ENCODE results near the gene FCHSD2. TPM values are rescaled to one million over a fixed set of nuclear protein-coding genes. Genes with fewer than 3 reads are reported as not detected.
A peak's percentile ranks its signal among the peaks of the same experiment; 100 is the strongest.

The FCHSD2 gene
- total and polyA plus RNA-seq, 4 donors, result 7.6 to 18.7 (median 9.9) TPM

DNA sequence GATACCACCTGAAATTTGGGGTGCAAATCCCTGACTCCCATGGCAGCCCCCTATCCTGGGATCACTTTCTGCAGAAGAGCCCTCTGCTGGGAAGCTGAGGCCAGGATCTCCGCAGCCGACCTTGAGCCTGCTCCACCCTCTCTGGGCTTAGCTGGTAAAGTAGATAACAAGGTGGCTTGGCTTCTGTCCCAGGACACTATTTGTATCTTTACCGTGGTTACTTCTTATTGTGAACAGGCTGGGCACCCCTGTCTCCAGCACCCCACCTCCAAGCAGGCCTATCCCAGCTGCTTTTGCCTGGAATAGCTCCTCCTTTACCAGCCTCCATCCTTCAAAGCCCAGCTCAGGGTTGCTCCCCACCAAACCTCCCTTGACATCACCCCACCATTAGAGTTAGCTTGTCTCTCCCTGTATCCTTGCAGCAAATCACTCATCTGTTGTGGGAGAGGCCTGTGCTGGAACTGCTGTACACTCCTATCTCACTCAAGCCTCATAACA lies 40.8 kb upstream of the FCHSD2 start:
- TF ChIP-seq RAD21 (IDR thresholded peaks at IDR 0.05) (peak in 1 of 2 donors; percentile 8), RXRA (IDR thresholded peaks at IDR 0.05) (no peak)
- Histone ChIP-seq H3K36me3 (ENCODE audit: control insufficient read depth in 4 of 4, insufficient read depth in 3 of 4, low read depth in 1 of 4, low read length in 3 of 4) (no peaks in the 10 kb centered on the region), H3K4me3 (ENCODE audit: low read depth in 1 of 3, low read length in 3 of 3) (no peak overlapping the region), H3K27me3 (ENCODE audit: control insufficient read depth in 4 of 4, insufficient read depth in 4 of 4, low read length in 3 of 4) (no peaks in the 10 kb centered on the region), H3K4me1 (ENCODE audit: control insufficient read depth in 4 of 4, insufficient read depth in 4 of 4, low read length in 3 of 4) (peaks cover 0 to 4% (median under 1%) of the 10 kb centered on the region in 4 donors), H3K27ac (ENCODE audit: low read depth in 1 of 2, low read length in 2 of 2) (no peak overlapping the region), H3K9me3 (ENCODE audit: control insufficient read depth in 4 of 4, low read length in 3 of 4) (no peaks in the 10 kb centered on the region), H3K9ac (ENCODE audit: low read depth in 1 of 2, low read length in 2 of 2) (no peak overlapping the region)
- WGBS, result 32% methylated on average over 3 of the region's 3 CpGs
- peak; percentile 74 for DNase-seq (ENCODE audit: low spot score)

DNA sequence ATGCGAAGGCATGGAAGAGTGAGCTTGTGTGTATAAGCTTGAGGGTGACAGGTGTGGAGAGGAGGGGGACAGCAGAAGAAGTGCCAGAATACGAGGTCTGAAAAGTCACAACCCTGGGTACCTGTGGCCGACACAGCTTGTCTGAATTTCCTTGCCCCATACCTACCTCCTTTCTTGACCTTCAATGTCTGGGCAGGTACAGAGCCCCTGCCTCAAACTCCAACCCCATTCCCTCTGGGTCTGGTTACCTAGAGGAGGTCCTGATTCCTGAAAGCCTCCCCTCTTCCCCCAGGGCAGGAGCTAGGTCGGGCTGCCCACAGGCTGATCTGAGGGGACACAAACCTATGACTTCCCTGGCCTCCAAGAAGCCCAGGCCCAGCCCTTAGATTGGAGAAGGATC lies 36.6 kb upstream of the FCHSD2 start:
- Histone ChIP-seq H3K4me3 (ENCODE audit: low read depth in 1 of 3, low read length in 3 of 3) (no peak overlapping the region), H3K4me1 (ENCODE audit: control insufficient read depth in 4 of 4, insufficient read depth in 4 of 4, low read length in 3 of 4) (peaks cover 7 to 25% (median 16%) of the 10 kb centered on the region in 4 donors), H3K36me3 (ENCODE audit: control insufficient read depth in 4 of 4, insufficient read depth in 3 of 4, low read depth in 1 of 4, low read length in 3 of 4) (no peaks in the 10 kb centered on the region), H3K9ac (ENCODE audit: low read depth in 1 of 2, low read length in 2 of 2) (no peak overlapping the region), H3K27ac (ENCODE audit: low read depth in 1 of 2, low read length in 2 of 2) (no peak overlapping the region), H3K27me3 (ENCODE audit: control insufficient read depth in 4 of 4, insufficient read depth in 4 of 4, low read length in 3 of 4) (no peaks in the 10 kb centered on the region), H3K9me3 (ENCODE audit: control insufficient read depth in 4 of 4, low read length in 3 of 4) (no peaks in the 10 kb centered on the region)
- WGBS, result 95% methylated on average over 4 of the region's 4 CpGs
- TF ChIP-seq, protein P1, sequence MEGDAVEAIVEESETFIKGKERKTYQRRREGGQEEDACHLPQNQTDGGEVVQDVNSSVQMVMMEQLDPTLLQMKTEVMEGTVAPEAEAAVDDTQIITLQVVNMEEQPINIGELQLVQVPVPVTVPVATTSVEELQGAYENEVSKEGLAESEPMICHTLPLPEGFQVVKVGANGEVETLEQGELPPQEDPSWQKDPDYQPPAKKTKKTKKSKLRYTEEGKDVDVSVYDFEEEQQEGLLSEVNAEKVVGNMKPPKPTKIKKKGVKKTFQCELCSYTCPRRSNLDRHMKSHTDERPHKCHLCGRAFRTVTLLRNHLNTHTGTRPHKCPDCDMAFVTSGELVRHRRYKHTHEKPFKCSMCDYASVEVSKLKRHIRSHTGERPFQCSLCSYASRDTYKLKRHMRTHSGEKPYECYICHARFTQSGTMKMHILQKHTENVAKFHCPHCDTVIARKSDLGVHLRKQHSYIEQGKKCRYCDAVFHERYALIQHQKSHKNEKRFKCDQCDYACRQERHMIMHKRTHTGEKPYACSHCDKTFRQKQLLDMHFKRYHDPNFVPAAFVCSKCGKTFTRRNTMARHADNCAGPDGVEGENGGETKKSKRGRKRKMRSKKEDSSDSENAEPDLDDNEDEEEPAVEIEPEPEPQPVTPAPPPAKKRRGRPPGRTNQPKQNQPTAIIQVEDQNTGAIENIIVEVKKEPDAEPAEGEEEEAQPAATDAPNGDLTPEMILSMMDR (IDR thresholded peaks at IDR 0.05; ENCODE audit: low read depth, low read length, missing input control), result no peak
- TF ChIP-seq, protein P2, sequence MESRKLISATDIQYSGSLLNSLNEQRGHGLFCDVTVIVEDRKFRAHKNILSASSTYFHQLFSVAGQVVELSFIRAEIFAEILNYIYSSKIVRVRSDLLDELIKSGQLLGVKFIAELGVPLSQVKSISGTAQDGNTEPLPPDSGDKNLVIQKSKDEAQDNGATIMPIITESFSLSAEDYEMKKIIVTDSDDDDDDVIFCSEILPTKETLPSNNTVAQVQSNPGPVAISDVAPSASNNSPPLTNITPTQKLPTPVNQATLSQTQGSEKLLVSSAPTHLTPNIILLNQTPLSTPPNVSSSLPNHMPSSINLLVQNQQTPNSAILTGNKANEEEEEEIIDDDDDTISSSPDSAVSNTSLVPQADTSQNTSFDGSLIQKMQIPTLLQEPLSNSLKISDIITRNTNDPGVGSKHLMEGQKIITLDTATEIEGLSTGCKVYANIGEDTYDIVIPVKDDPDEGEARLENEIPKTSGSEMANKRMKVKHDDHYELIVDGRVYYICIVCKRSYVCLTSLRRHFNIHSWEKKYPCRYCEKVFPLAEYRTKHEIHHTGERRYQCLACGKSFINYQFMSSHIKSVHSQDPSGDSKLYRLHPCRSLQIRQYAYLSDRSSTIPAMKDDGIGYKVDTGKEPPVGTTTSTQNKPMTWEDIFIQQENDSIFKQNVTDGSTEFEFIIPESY (IDR thresholded peaks at IDR 0.05), result no peak
- no peak for TF ChIP-seq HNF4G (IDR thresholded peaks at IDR 0.05)
- no peak for TF ChIP-seq EGR1 (IDR thresholded peaks at IDR 0.05; ENCODE audit: low read depth in 2 of 2)
- no peak for TF ChIP-seq RAD21 (IDR thresholded peaks at IDR 0.05)
- TF ChIP-seq GABPA (IDR thresholded peaks at IDR 0.05 in 1 of 2, conservative IDR thresholded peaks at IDR 0.05 in 1 of 2), result no peak
- no peak for TF ChIP-seq FOXA2 (IDR thresholded peaks at IDR 0.05)
- TF ChIP-seq, protein P3, sequence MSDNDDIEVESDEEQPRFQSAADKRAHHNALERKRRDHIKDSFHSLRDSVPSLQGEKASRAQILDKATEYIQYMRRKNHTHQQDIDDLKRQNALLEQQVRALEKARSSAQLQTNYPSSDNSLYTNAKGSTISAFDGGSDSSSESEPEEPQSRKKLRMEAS (IDR thresholded peaks at IDR 0.05), result no peak
- TF ChIP-seq, protein P4, sequence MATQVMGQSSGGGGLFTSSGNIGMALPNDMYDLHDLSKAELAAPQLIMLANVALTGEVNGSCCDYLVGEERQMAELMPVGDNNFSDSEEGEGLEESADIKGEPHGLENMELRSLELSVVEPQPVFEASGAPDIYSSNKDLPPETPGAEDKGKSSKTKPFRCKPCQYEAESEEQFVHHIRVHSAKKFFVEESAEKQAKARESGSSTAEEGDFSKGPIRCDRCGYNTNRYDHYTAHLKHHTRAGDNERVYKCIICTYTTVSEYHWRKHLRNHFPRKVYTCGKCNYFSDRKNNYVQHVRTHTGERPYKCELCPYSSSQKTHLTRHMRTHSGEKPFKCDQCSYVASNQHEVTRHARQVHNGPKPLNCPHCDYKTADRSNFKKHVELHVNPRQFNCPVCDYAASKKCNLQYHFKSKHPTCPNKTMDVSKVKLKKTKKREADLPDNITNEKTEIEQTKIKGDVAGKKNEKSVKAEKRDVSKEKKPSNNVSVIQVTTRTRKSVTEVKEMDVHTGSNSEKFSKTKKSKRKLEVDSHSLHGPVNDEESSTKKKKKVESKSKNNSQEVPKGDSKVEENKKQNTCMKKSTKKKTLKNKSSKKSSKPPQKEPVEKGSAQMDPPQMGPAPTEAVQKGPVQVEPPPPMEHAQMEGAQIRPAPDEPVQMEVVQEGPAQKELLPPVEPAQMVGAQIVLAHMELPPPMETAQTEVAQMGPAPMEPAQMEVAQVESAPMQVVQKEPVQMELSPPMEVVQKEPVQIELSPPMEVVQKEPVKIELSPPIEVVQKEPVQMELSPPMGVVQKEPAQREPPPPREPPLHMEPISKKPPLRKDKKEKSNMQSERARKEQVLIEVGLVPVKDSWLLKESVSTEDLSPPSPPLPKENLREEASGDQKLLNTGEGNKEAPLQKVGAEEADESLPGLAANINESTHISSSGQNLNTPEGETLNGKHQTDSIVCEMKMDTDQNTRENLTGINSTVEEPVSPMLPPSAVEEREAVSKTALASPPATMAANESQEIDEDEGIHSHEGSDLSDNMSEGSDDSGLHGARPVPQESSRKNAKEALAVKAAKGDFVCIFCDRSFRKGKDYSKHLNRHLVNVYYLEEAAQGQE (IDR thresholded peaks at IDR 0.05), result no peak
- no peak for TF ChIP-seq YY1 (IDR thresholded peaks at IDR 0.05)
- TF ChIP-seq FOXA1 (IDR thresholded peaks at IDR 0.05), result no peak
- no peak for TF ChIP-seq JUND (IDR thresholded peaks at IDR 0.05)
- no peak for TF ChIP-seq TAF1 (conservative IDR thresholded peaks at IDR 0.05)
- no peak for DNase-seq (ENCODE audit: low spot score)

Data from liver (tissue), 9 donors.